SKM-1 (cell line): ENCODE results near the gene RBM5.

Experiments
- DNase-seq: peaks from one replicate; lab custom pipeline; 2025; ENCODE audit not compliant: unreplicated experiment; lab: John Stamatoyannopoulos, UW

Gene RBM5

DNA sequence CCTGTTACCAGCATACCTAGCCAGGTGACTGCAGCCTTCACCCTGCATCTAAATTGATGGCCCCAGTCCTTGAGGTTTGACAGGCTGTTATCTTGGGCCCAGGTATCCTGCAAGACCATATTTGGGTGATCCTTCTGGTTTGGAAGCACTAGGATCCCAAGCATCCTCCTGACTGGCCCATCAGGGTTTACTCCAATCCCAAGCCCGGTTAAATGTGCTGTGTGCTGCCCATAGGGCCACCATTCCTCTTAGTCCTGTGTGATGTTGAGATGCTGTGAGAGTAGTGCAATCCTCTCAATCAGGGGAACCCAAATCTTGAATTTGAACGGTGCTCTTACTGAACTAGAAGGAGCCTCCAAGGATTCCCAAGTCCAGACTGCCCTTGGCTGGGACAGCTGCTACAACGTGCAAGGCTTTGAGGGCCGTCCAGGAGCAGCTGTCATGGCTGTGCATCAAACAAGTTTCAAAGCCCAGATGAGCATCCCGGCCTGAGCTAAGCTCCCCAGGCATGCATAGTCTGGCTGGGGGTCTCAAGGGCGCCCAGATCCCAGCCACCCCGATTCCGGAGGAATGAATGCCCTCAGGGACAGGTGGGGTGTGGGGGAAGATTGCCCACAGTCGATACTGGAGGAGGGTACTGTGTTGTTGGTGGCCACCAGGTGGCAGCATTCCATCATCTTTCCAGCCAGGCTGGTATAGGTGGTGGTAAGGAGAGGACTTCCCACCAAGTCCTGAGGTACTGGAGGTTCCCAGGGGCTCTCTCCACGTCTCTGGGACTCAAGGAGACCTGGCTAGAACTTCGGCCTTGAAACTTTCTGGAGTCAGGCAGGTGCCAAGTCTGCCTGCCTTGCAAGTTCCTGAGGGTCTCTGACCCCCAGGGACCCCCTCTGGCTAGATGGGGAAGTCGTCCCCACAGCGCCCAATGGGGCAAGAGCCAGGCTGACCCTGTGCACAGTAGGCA is 32.6 kb downstream of the RBM5 start:
- peak; percentile 56 for DNase-seq

- DNase-seq, result no peak
Observed at GRCh38 chr3:50122071-50122470, 33.4 kb downstream of the RBM5 start.

GRCh38 chr3:50122661-50123391 is 34.1 kb downstream of the RBM5 start:
- no peak for DNase-seq

- DNase-seq, result no peak
Observed at GRCh38 chr3:50123394-50124051, 34.8 kb downstream of the RBM5 start.

DNA sequence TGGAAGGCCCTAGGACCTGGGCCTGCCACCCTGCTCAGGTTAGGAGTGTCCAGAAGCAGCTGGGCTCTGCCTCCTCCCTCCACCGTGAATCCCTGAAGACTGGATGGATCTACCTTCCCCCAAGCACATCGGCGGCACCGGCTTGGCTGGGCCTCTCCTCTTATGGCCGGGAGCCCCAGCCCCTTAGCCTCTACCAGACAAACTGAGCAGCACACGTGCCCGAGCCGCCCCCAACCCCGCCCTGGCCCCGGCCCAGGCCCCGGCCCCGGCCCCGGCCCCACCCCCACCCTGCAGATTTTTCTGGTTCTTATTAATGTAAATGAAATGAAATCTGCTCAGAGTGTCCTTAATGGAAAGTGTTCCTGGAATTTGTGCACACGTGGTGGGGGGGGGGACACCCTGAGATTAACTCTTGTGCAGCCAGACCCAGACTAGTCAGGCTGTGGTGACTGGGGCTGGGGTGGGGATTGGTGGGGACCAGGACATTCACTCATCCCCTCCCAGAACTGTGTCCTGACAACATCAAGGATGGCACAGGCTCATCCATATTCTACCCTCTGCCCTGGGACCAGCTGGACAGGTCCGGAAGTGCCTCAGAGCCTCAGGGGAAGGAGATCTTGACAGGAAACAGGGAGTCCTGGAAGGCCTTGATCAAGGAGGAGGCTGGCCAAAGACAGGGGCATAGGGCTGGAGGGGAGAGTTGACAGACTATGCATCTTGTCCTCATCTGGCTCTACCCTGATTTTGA is 35.5 kb downstream of the RBM5 start:
- DNase-seq, result no peak

- no peak for DNase-seq
Observed at GRCh38 chr3:50124800-50125178, 36.1 kb downstream of the RBM5 start.

GRCh38 chr3:50125541-50126286 is 37.0 kb downstream of the RBM5 start:
- DNase-seq, result no peak

GRCh38 chr3:50126287-50127211 is 37.8 kb downstream of the RBM5 start:
- no peak for DNase-seq

DNA sequence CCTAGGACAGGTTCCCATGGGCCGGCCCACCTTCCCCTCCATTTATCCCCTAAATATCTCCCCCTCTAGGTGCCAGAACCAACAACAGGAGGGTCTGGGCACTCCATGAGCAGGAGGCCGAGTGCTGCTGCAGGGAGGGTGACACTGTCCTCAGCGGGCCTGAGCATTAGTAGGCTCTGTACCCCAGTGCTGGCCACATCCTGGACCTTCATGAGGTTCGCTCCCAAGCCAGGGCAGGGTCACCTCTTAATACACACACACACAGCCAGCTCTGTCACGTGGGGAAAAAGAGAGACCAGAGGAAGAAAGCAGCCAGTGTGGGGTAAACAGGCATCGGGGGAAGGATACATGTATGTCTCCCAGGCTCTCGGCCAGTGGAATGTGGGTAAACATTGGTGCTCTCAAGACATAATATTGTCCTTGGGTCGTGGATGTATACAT is 38.6 kb downstream of the RBM5 start:
- DNase-seq, result no peak

- DNase-seq, result no peak
Observed at GRCh38 chr3:50128001-50128400, 39.3 kb downstream of the RBM5 start.

GRCh38 chr3:50130436-50130835 is 41.7 kb downstream of the RBM5 start:
- DNase-seq, result no peak

GRCh38 chr3:50132421-50133282 is 43.9 kb downstream of the RBM5 start:
- DNase-seq, result no peak

DNA sequence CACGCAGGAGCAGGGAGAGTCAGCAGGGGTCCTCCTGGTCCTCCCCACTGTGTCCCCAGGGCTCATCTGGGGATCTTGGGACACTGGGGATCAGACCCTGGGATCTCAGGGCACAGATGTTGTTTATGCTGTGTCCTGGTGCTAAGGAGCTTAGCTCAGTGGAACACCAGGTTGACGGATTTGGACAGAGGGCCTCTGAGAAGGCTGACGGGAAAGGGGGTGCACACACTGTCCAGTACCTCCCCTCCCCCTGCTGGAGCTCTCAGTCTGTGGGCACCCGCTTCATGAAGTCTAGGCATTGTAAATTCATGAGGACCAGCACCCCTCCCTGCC is 44.5 kb downstream of the RBM5 start:
- DNase-seq, result no peak

- DNase-seq, result no peak
Observed at GRCh38 chr3:50134367-50134766, 45.6 kb downstream of the RBM5 start.

- DNase-seq, result no peak
Observed at GRCh38 chr3:50135964-50136363, 47.2 kb downstream of the RBM5 start.

DNA sequence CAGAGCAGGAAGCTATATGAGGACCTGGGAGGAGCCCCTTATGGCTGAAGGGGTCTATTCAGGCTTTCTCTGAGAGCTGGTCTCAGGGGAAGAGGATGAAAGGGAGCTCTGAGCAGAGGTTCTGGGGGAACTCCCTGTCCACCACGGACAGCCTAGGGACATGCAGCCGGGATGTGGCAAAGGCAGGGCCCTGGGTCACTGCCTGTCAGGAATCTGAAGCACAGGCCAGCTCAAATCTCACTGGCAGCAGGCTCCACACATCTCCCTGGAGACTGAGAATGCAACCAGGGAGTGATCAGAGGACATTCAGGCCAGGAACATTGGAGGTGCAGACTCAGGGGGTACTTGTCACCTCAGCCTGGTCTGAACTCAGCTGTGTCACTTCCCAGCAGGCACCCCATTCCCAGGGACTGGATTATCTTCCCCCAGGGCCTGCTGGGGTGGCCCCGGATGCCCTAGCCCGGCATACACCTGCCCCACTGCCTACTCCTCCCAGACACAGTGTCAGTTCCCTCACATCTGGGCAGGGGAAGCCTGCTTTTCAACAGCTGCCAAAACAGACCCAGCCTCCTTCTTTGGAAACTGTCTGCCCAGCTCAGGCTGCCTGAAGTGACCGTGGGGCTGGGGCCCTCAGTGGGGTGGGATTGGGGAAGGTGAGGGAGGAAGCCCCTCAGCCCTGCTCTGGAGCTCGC is 48.1 kb downstream of the RBM5 start:
- DNase-seq, result no peak

DNA sequence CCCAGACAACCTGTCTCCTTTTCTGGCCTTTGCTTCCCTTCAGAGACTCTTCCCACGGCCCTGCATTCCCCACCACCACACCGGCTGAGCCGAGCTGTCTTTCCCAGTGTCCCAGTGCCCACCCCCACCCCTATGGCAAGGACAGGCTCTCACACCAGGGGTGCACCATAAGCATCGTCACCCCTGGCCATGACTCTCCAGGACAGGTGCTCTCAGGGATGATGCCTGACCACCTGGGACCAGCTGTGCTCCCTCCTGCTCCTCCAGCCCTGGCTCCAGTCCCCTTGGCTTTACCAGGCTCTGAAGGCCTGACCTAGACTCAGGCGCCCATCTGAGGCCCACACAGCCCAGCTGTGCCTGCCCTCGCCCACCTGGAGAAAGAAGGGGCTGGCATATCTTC is 48.8 kb downstream of the RBM5 start:
- DNase-seq, result no peak
